ENCODE results near the gene GRIN3B.

DNA sequence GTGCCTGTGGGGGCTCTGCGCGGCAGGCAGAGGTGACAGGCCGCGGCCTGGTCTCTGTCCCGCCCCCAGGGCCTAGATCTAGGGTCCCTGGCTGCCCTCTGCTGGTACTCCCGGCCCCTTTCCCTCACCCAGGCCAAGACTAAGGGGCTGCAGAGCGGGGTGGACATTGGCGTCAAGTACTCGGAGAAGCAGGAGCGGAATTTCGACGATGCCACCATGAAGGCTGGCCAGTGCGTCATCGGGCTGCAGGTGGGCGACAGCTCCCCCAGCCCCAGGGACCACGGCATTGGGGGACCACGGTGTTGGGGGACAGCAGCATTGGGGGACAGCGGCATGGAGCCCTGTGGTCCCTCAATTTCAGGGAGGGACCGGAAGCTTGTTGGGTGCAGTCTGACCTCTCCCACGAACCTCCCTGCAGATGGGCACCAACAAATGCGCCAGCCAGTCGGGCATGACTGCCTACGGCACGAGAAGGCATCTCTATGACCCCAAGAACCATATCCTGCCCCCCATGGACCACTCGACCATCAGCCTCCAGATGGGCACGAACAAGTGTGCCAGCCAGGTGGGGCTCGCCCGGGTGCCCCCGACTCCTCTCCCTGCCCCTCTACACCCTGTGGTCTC, 35.9 kb downstream of the GRIN3B start:
- TF ChIP-seq, protein P1, sequence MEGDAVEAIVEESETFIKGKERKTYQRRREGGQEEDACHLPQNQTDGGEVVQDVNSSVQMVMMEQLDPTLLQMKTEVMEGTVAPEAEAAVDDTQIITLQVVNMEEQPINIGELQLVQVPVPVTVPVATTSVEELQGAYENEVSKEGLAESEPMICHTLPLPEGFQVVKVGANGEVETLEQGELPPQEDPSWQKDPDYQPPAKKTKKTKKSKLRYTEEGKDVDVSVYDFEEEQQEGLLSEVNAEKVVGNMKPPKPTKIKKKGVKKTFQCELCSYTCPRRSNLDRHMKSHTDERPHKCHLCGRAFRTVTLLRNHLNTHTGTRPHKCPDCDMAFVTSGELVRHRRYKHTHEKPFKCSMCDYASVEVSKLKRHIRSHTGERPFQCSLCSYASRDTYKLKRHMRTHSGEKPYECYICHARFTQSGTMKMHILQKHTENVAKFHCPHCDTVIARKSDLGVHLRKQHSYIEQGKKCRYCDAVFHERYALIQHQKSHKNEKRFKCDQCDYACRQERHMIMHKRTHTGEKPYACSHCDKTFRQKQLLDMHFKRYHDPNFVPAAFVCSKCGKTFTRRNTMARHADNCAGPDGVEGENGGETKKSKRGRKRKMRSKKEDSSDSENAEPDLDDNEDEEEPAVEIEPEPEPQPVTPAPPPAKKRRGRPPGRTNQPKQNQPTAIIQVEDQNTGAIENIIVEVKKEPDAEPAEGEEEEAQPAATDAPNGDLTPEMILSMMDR (IDR thresholded peaks at IDR 0.05): no peak
- TF ChIP-seq POLR2A (IDR thresholded peaks at IDR 0.05) (no peak), POLR2AphosphoS5 (IDR thresholded peaks at IDR 0.05; ENCODE audit: insufficient read depth in 1 of 2, low read depth in 1 of 2) (no peak)

Measured in vagina (tissue), 2 donors.